Caco-2 (cell line): ENCODE results near the gene BTG2. TPM values are rescaled to one million over a fixed set of nuclear protein-coding genes. Genes with fewer than 3 reads are reported as not detected.

Source experiments
- BruUV-seq: library from RNA; stranded (reverse); fragments of 400-500 nt; replicated peaks from 2 replicates; lab custom pipeline; 2021; lab: Mats Ljungman, UMichigan
- CTCF ChIA-PET: fragments of 300-600 bp; sonication (Branson Sonifier 250); formaldehyde crosslinking; loops from one replicate; lab custom pipeline; 2022; ENCODE audit warnings: antibody characterized with exemption; lab: Charles Lee
- POLR2A ChIA-PET: fragments of 300-600 bp; sonication (Branson Sonifier 250); formaldehyde crosslinking; loops from one replicate; lab custom pipeline; 2022; ENCODE audit warnings: antibody characterized with exemption; lab: Charles Lee
- DNase-seq, 2 experiments: peaks; one replicate each; pipeline versions ENCODE4 v3.0.0 to v3.0.0-alpha.2; 2020 to 2022
- H3K27me3 ChIP-seq: replicated peaks from 2 replicates; pipeline ENCODE4 v1.6.0; 2011; ENCODE audit warnings: low read length; ENCODE audit not compliant: control insufficient read depth, insufficient read depth
- H3K36me3 ChIP-seq: 2 replicates; pipeline ENCODE4 v1.5.1; 2011; ENCODE audit warnings: low read length; ENCODE audit not compliant: control insufficient read depth, insufficient read depth
- H3K4me1 ChIP-seq: fragments of 250-450 bp; sonication (Bioruptor Pico); 2 replicates; pipeline ENCODE4 v1.5.1; 2020; ENCODE audit warnings: mild to moderate bottlenecking
- H3K4me3 ChIP-seq: 2 replicates; pipeline ENCODE4 v1.5.1; 2011; ENCODE audit warnings: low read depth, mild to moderate bottlenecking, control low read depth, low read length
- H3K9me3 ChIP-seq: fragments of 250-450 bp; sonication (Bioruptor Pico); 2 replicates; pipeline ENCODE4 v1.5.1; 2020; ENCODE audit warnings: mild to moderate bottlenecking, moderate library complexity
- H3K27ac Mint-ChIP-seq: one replicate; pipeline ENCODE4 v1.8.0; 2022; ENCODE audit warnings: mixed read lengths; ENCODE audit not compliant: unreplicated experiment
- H3K27me3 Mint-ChIP-seq: one replicate; pipeline ENCODE4 v1.8.0; 2022; ENCODE audit warnings: mixed read lengths; ENCODE audit not compliant: insufficient read depth, unreplicated experiment
- H3K36me3 Mint-ChIP-seq: one replicate; pipeline ENCODE4 v1.8.0; 2022; ENCODE audit warnings: mild to moderate bottlenecking, mixed read lengths; ENCODE audit not compliant: insufficient read depth, unreplicated experiment
- H3K4me1 Mint-ChIP-seq: one replicate; pipeline ENCODE4 v1.8.0; 2022; ENCODE audit warnings: low read depth, mixed read lengths; ENCODE audit not compliant: unreplicated experiment
- H3K4me3 Mint-ChIP-seq: one replicate; pipeline ENCODE4 v1.8.0; 2022; ENCODE audit warnings: mild to moderate bottlenecking, moderate library complexity, mixed read lengths; ENCODE audit not compliant: unreplicated experiment
- H3K9me3 Mint-ChIP-seq: one replicate; pipeline ENCODE4 v1.8.0; 2022; ENCODE audit warnings: mixed read lengths; ENCODE audit not compliant: unreplicated experiment
- CTCF ChIP-seq, 2 experiments: fragments of 200-600 bp in 1 of 2; IDR thresholded peaks; 1 replicate in 1 of 2; 2 replicates in 1 of 2; pipeline versions ENCODE4 v1.5.1 to v1.8.0; 2011 to 2022; ENCODE audit warnings: antibody characterized with exemption in 1 of 2, control low read depth in 1 of 2, inconsistent platforms in 1 of 2, low read depth in 1 of 2, low read length in 1 of 2, mild to moderate bottlenecking in 1 of 2, moderate library complexity in 1 of 2; ENCODE audit not compliant: insufficient read depth in 1 of 2, severe bottlenecking in 1 of 2, unreplicated experiment in 1 of 2
- intact Hi-C: fragments of 100-400 bp; cut with micrococcal nuclease; formaldehyde crosslinking; loops from one replicate; pipeline ENCODE4 v1.10.0; 2022; ENCODE audit not compliant: unreplicated experiment
- total RNA-seq: library from RNA; stranded (reverse); gene quantifications from 2 replicates; pipeline ENCODE4 v1.2.3, GENCODE V29; 2022

The BTG2 gene
- total RNA-seq, 1 experiment from 2014 or later, result 21.2 TPM

- DNase-seq, result peak; percentile 81 to 83
- CTCF ChIA-PET, result interaction anchor here (0.5 to 2.1 kb wide), 10 partner anchors 13 to 392 kb away, joined by 3 to 15 read pairs (median 4); no protein-coding TSS in a partner anchor
Measured at GRCh38 chr1:203340112-203340790, 34.9 kb downstream of the BTG2 start.

GRCh38 chr1:203342192-203342940 lies 37.0 kb downstream of the BTG2 start:
- Histone ChIP-seq H3K27me3 (no peaks in the 10 kb centered on the region), H3K4me3 (no peak overlapping the region), H3K36me3 (no peaks in the 10 kb centered on the region), H3K4me1 (peaks cover 5% of the 10 kb centered on the region; the same call in 1 of the 2 replicates), H3K9me3 (no peaks in the 10 kb centered on the region)
- ChIA-PET CTCF (interaction anchor here (0.5 to 2.1 kb wide), 20 partner anchors 9 to 374 kb away, joined by 3 to 26 read pairs (median 4); partner anchors contain the start of gene FMOD), POLR2A (interaction anchor here (0.6 kb wide), 1 partner anchor 8 kb away, joined by 4 read pairs; the partner anchor contains the start of gene FMOD)
- H3K27me3 Mint-ChIP-seq, result no peaks in the 10 kb centered on the region
- H3K36me3 Mint-ChIP-seq, result no peaks in the 10 kb centered on the region
- peak; percentile 75 to 85 for TF ChIP-seq CTCF (IDR thresholded peaks at IDR 0.05; ENCODE audit: insufficient read depth in 1 of 2, low read depth in 1 of 2, low read length in 1 of 2, severe bottlenecking in 1 of 2, unreplicated experiment in 1 of 2)
- intact Hi-C loops, result loop anchor here (2.0 to 5.0 kb wide), 2 partner anchors 85 to 360 kb away; no protein-coding TSS in a partner anchor
- no peaks in the 10 kb centered on the region for H3K9me3 Mint-ChIP-seq
- no peak overlapping the region for H3K27ac Mint-ChIP-seq
- H3K4me3 Mint-ChIP-seq, result no peak overlapping the region
- peak; percentile 70 to 75 for DNase-seq
- BruUV-seq, result no TSS peak
- H3K4me1 Mint-ChIP-seq, result peaks cover 6% of the 10 kb centered on the region

More at GRCh38 chr1:203340112-203340790, 34.9 kb downstream of the BTG2 start:
- H3K4me1 Mint-ChIP-seq, result peaks cover 6% of the 10 kb centered on the region
- H3K27me3 Mint-ChIP-seq, result no peaks in the 10 kb centered on the region
- Histone ChIP-seq H3K4me3 (no peak overlapping the region), H3K36me3 (no peaks in the 10 kb centered on the region), H3K9me3 (no peaks in the 10 kb centered on the region), H3K27me3 (no peaks in the 10 kb centered on the region), H3K4me1 (peaks cover 5% of the 10 kb centered on the region; the same call in 1 of the 2 replicates)
- BruUV-seq, result no TSS peak
- no peaks in the 10 kb centered on the region for H3K9me3 Mint-ChIP-seq
- no peak overlapping the region for H3K4me3 Mint-ChIP-seq
- H3K36me3 Mint-ChIP-seq, result no peaks in the 10 kb centered on the region
- intact Hi-C loops, result loop anchor here (1.0 to 5.0 kb wide), 3 partner anchors 87 to 147 kb away; no protein-coding TSS in a partner anchor
- TF ChIP-seq CTCF (IDR thresholded peaks at IDR 0.05; ENCODE audit: insufficient read depth in 1 of 2, low read depth in 1 of 2, low read length in 1 of 2, severe bottlenecking in 1 of 2, unreplicated experiment in 1 of 2), result peak; percentile 90
- H3K27ac Mint-ChIP-seq, result no peak overlapping the region
- POLR2A ChIA-PET, result no interaction called here
